GM12865 (cell line): Measurements from ENCODE around the gene ERBB3.

ENCODE experiments used
- DNase-seq: peaks from one replicate; pipeline ENCODE4 v3.0.0; 2010; ENCODE audit warnings: low read depth
- H3K4me3 ChIP-seq: 2 replicates; pipeline ENCODE4 v1.5.1; 2011; ENCODE audit warnings: mild to moderate bottlenecking, low read depth, low read length, control low read depth
- TF ChIP-seq, protein P1 (sequence below): IDR thresholded peaks from 2 replicates; pipeline ENCODE4 v1.5.1; 2011; ENCODE audit warnings: low read length, control low read depth, low read depth, inconsistent platforms; ENCODE audit not compliant: insufficient read depth; ENCODE audit errors: missing control alignments

ERBB3 gene

DNA sequence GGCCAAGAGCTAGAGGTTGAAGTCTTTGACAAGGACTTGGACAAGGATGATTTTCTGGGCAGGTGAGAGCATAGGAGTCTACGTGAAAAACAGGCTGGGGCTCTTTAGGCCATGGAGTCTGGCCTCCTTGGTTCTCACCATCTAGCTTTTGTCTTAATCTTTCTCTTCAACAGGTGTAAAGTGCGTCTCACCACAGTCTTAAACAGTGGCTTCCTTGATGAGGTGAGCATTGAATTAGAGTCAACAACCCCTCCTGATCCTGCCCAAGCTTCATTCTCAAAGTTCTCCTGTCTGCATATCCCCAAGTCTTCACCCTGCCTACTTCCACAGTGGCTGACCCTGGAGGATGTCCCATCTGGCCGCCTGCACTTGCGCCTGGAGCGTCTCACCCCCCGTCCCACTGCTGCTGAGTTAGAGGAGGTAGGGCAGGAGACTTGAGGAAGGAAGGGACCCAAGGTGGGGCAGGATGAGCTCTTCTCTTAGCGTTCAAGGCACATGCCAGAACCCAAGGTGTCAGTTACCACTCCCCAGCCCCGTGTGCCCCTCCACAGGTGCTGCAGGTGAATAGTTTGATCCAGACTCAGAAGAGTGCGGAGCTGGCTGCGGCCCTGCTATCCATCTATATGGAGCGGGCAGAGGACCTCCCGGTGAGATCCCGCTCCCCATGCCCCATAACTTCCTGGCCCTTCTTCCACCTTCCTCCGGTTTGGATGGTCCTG, 58.0 kb downstream of the ERBB3 start:
- TF ChIP-seq, protein P1, sequence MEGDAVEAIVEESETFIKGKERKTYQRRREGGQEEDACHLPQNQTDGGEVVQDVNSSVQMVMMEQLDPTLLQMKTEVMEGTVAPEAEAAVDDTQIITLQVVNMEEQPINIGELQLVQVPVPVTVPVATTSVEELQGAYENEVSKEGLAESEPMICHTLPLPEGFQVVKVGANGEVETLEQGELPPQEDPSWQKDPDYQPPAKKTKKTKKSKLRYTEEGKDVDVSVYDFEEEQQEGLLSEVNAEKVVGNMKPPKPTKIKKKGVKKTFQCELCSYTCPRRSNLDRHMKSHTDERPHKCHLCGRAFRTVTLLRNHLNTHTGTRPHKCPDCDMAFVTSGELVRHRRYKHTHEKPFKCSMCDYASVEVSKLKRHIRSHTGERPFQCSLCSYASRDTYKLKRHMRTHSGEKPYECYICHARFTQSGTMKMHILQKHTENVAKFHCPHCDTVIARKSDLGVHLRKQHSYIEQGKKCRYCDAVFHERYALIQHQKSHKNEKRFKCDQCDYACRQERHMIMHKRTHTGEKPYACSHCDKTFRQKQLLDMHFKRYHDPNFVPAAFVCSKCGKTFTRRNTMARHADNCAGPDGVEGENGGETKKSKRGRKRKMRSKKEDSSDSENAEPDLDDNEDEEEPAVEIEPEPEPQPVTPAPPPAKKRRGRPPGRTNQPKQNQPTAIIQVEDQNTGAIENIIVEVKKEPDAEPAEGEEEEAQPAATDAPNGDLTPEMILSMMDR: no peak
- DNase-seq: no peak

DNA sequence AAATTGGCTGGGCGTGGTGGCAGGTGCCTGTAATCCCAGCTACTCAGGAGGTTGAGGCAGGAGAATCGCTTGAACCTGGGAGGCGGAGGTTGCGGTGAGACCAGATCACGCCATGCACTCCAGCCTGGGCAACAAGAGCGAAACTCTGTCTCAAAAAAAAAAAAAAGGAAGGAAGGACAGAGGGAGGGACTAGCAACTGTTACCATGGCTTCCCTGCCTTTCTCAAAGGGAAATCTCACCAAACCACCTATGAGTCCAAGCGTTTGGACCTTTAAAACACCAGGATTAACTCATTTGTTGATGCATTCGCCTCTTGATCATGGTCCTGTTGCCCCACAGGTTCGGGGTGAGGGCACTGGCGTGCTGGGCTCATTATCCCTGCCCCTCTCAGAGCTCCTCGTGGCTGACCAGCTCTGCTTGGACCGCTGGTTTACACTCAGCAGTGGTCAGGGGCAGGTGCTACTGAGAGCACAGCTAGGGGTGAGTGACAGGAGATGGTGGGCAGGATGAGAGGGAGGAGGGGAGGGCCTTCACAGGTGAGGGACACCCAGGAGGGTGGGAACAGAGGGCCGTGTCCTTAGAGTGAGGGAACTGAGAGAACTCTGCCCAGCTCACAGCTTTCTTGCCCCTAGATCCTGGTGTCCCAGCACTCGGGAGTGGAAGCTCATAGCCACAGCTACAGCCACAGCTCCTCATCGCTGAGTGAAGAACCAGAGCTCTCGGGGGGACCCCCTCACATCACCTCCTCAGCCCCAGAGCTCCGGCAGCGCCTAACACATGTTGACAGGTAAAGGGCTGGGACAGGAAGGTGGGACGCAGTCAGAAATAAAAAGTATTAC, 62.2 kb downstream of the ERBB3 start:
- no peak overlapping the region for H3K4me3 ChIP-seq
- DNase-seq: no peak
- TF ChIP-seq, protein P1: no peak

More for the DNA sequence above, 58.0 kb downstream of the ERBB3 start:
- H3K4me3 ChIP-seq: no peak overlapping the region

DNA sequence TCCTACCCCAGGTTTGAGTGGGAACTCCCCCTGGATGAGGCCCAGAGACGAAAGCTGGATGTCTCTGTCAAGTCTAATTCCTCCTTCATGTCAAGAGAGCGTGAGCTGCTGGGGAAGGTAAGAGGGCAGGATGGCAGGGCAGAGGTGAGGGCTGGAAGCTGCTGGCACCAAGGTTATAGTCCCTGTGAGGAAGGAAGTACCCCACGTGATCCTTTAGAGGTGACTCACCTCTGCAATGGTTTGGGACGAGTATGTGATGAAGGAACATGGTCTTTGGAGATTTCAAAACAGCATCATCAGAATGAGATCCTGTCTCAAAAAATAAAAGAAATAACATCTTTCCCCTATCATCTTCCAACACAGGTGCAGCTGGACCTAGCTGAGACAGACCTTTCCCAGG, 63.3 kb downstream of the ERBB3 start:
- no peak for DNase-seq
- TF ChIP-seq, protein P1: no peak

DNA sequence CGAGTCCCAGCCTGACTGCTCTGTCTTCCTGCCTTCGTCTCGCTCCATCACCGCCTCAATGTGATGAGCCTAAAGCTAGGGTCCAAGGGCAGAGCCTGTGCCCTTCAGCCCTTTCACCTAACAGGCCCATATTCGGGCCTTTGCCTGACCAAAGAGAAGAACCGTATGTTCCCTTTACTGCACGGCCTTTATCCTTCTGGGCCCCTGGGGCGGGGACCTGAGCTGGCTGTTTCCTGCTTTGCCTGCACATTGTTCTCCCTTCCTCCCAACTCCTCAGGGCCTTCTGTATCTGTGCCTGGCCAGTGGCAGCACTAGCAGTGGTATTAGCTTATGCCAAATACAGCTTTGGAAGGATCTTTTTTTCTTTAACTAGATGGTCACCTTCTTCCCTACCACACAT, 63.9 kb downstream of the ERBB3 start:
- H3K4me3 ChIP-seq: no peak overlapping the region
- no peak for DNase-seq
- TF ChIP-seq, protein P1: no peak

More for the DNA sequence above, 63.3 kb downstream of the ERBB3 start:
- no peak overlapping the region for H3K4me3 ChIP-seq

DNA sequence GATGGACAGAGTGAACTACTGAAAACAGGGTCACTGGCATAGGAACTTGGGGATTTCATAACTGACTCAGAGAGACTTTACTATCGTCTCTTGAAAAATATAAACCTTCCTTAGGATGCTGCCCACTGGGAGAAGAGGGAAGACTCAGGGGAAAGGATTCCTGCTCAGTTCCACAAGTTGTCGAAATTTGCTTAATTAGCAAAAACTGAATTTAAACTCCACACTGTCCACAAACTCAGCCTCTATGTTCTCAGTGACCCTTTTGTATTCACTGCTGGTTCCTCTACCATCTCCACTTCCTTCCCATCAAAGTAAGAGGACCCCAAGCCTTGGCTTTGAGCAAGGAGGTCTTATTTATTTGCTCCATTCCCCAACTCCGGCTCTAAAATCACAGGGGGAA, 65.3 kb downstream of the ERBB3 start:
- no peak for DNase-seq
- no peak overlapping the region for H3K4me3 ChIP-seq
- TF ChIP-seq, protein P1: no peak

DNA sequence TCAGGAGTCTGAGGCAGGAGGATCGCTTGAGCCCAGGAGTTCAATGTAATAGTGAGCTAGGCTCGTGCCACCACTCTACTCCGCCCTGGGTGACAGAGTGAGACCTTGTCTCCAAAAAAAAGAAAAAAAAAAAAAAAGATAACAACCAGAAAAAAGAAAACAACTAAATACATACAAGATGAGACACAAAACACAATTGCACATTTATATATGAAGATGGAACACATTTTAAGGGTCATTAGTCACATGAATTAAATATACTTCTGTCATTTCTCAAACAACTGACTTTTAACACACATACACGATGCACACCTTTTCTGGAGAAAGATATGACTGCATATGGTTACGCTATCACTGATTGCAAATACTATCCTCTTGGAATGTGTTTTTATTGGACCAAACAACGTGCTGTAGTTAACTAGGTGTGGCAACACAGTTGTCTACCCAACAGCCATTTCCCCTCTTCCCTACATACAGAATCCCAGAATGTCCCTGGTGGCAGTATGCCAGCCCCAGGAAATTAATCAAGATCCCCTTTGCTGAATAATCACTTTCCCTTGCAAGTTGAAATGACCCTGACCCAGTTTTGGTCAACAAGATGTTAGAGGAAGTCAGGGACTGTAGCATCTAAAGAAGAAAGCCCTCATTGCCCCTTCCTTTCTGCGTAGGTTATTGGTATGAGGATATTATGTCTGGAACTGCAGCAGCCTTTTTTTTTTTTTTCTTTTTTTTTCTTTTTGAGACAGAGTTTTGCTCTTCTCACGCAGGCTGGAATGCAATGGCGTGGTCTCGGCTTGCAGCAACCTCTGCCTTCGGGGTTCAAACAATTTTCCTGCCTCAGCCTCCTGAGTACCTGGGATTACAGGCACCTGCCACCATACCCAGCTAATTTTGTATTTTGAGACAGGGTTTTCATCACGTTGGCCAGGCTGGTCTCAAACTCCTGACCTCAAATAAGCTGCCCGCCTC, 66.8 kb downstream of the ERBB3 start:
- no peak for DNase-seq
- no peak overlapping the region for H3K4me3 ChIP-seq
- TF ChIP-seq, protein P1: no peak
